Nephron progenitor cell (in vitro differentiated cells): ENCODE data around the gene SPINT2.

Experiments
- DNase-seq: peaks from one replicate; pipeline ENCODE4 v3.0.0; 2021
- H3K27ac Mint-ChIP-seq: 2 replicates; pipeline ENCODE4 v1.8.0; 2021; ENCODE audit warnings: mild to moderate bottlenecking, moderate library complexity, mixed read lengths
- H3K27me3 Mint-ChIP-seq: 2 replicates; pipeline ENCODE4 v1.8.0; 2021; ENCODE audit warnings: mild to moderate bottlenecking, low read depth, mixed read lengths; ENCODE audit not compliant: poor library complexity
- H3K36me3 Mint-ChIP-seq: 2 replicates; pipeline ENCODE4 v1.8.0; 2021; ENCODE audit warnings: low read depth, mixed read lengths
- H3K4me1 Mint-ChIP-seq: 2 replicates; pipeline ENCODE4 v1.8.0; 2021; ENCODE audit warnings: mixed read lengths
- H3K4me3 Mint-ChIP-seq: 2 replicates; pipeline ENCODE4 v1.8.0; 2021; ENCODE audit warnings: mild to moderate bottlenecking, moderate library complexity, mixed read lengths
- H3K9me3 Mint-ChIP-seq: 2 replicates; pipeline ENCODE4 v1.8.0; 2021; ENCODE audit warnings: mild to moderate bottlenecking, moderate library complexity, mixed read lengths
- CTCF ChIP-seq: fragments of 200-600 bp; sonication (generic); IDR thresholded peaks from 2 replicates; pipeline ENCODE4 v1.5.0; 2021; ENCODE audit warnings: antibody characterized with exemption

Gene SPINT2

DNA sequence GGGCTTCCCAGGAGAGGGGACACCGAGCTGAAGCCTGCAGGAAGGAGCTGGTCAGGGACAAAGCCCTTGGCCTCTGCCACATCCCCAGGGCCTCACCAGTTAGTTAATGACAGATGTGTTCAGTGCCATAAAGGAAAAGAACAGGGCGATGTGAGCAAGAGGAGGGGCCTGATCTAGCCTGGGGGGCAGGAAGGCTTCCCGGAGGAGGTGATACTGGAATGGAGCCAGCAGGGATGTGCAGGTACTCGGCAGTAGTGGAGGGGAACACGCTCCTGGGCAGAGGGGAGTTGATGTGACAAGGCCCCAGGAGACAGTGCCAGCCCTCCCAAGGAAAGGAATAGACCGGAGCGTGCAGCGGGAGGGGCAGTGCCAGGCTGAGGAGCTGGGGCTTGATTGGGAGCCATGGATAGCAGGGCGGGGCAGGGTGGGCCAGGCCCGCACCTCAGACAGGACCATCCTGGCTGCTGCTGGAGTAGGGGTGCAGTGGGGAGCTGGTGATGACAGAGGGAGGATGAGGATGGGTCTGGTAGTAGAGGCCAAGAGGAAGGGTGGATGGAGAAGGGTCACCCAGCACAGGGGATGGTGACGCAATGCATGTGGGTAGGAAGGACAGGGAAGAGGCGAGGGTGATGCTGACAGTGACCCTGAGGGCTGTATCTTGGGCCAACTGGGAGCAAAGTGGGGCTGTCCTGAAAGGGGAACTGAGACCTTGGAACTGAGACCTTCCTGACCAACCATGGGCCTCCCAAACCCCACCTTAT lies 43.8 kb downstream of the SPINT2 start:
- H3K27me3 Mint-ChIP-seq: peaks cover 20% of the 10 kb centered on the region
- DNase-seq: no peak
- no peak overlapping the region for H3K4me3 Mint-ChIP-seq
- H3K9me3 Mint-ChIP-seq: no peaks in the 10 kb centered on the region
- TF ChIP-seq CTCF: no peak
- no peak overlapping the region for H3K27ac Mint-ChIP-seq
- H3K36me3 Mint-ChIP-seq: no peaks in the 10 kb centered on the region
- H3K4me1 Mint-ChIP-seq: peaks cover 5% of the 10 kb centered on the region

DNA sequence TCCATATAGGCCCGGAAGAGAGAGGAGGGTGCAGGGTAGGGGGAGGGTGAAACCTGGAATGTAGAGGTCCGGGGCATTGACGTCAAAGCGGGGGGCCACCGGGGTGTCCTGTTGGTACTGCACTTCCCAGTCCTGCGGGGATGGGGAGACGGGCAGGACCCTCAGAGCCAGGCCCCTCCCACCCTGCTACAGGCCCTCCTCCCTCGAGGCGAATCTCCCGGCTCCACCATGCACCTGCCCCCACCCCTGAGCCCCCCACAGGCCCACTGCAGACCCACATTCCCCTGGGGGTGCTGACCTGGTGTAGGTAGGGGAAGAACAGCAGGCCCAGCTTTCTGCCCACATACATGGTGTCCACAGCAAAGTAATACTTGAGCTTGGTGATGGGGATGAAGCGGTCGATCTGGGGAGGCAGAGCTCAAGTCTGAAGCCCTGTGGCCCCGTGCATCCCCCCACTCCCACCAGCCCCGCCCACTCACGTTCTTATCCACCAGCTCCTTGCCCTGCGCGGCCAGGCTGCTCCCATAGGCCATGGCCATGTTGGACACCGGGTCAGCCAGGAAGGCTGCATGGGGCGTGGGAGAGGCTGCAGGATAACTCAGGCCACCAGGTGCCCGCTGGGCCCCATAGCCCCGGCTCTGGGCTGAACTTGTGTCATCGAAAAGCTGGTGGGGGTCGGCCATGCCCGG lies 44.7 kb downstream of the SPINT2 start:
- no peak for DNase-seq
- Mint-ChIP-seq H3K27me3 (peaks cover 11% of the 10 kb centered on the region), H3K4me1 (peaks cover 11% of the 10 kb centered on the region), H3K36me3 (no peaks in the 10 kb centered on the region), H3K9me3 (no peaks in the 10 kb centered on the region), H3K4me3 (no peak overlapping the region), H3K27ac (no peak overlapping the region)
- TF ChIP-seq CTCF: no peak

GRCh38 chr19:38309615-38310278 lies 45.4 kb downstream of the SPINT2 start:
- H3K4me3 Mint-ChIP-seq: no peak overlapping the region
- H3K27me3 Mint-ChIP-seq: peaks cover 6% of the 10 kb centered on the region
- H3K27ac Mint-ChIP-seq: no peak overlapping the region
- no peaks in the 10 kb centered on the region for H3K9me3 Mint-ChIP-seq
- DNase-seq: no peak
- peaks cover 8% of the 10 kb centered on the region for H3K4me1 Mint-ChIP-seq
- H3K36me3 Mint-ChIP-seq: no peaks in the 10 kb centered on the region
- TF ChIP-seq CTCF: no peak

GRCh38 chr19:38310279-38310670 lies 45.9 kb downstream of the SPINT2 start:
- H3K9me3 Mint-ChIP-seq: no peaks in the 10 kb centered on the region
- no peaks in the 10 kb centered on the region for H3K36me3 Mint-ChIP-seq
- H3K4me3 Mint-ChIP-seq: no peak overlapping the region
- TF ChIP-seq CTCF: no peak
- peaks cover 10% of the 10 kb centered on the region for H3K4me1 Mint-ChIP-seq
- peaks cover 2% of the 10 kb centered on the region for H3K27me3 Mint-ChIP-seq
- DNase-seq: no peak
- no peak overlapping the region for H3K27ac Mint-ChIP-seq

DNA sequence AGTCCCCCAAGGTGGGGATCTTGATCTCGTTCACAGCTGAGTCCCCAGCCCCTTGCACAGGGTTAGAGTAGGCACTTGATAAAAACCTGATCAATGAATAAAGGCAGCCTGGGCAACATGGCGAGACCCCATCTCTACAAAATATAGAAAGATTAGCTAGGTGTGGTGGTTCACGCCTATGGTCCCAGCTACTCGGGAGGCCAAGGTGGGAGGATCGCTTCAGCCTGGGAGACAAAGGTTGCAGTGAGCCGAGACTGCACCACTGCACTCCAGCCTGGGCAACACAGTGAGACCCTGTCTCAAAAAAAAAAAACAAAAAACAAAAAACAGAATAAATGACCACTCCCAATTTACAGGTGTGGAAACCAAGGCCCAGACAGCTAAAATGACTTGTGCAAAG lies 46.6 kb downstream of the SPINT2 start:
- Mint-ChIP-seq H3K4me3 (no peak overlapping the region), H3K4me1 (peaks cover 12% of the 10 kb centered on the region), H3K36me3 (no peaks in the 10 kb centered on the region), H3K9me3 (no peaks in the 10 kb centered on the region), H3K27ac (no peak overlapping the region), H3K27me3 (peaks cover 4% of the 10 kb centered on the region)
- no peak for DNase-seq
- TF ChIP-seq CTCF: no peak
